GM19397 (cell line): ENCODE results near the gene CCT3.
A peak's percentile ranks its signal among the peaks of the same experiment; 100 is the strongest.
"Not testable (repeated sequence)": the region's sequence is repeated elsewhere in the genome, so short reads cannot be mapped to it uniquely, and the experiment has no call there.

ENCODE experiments used
- ATAC-seq: cut with Tn5 transposase; IDR thresholded peaks from one replicate; pipeline ENCODE4 v1.9.1; 2021; ENCODE audit warnings: mild to moderate bottlenecking, moderate library complexity; ENCODE audit not compliant: unreplicated experiment

Gene CCT3

DNA sequence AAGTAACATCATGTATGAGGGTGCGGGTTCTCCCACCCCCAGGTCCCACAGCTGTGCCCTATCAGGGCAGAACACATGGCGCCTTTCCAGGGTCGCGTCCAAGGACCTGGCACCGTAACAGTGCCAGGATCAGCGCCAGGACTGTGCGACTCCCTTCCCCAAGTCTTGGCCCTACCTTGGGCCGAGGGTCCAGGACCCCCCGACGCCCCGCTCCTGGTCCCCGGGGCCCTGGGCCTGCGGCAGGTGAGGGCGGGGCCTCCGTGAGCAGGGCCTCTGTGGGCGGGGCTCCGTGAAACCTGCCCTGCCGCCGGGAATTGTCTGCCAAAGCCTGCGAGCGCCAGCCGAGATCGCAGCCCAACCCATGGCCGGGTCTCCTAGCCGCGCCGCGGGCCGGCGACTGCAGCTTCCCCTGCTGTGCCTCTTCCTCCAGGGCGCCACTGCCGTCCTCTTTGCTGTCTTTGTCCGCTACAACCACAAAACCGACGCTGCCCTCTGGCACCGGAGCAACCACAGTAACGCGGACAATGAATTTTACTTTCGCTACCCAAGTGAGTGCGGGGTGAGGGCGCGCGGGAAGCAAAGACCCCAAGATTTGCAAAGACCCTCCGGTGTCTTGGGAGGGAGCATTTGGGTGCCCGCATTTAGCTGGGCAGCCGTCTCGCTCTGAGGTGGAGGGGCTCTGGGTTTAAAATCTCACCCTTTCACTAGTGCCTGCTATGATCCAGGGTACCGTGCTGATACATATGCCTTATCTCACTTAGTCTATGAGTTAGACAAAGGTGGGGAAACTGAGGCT lies 31.0 kb upstream of the CCT3 start, which contains the start of gene RHBG:
RHBG (plus strand) TSS at position 323 of the 796 bp plus-strand sequence; CDS start at position 362, 39 bp downstream.
- ATAC-seq = no peak

DNA sequence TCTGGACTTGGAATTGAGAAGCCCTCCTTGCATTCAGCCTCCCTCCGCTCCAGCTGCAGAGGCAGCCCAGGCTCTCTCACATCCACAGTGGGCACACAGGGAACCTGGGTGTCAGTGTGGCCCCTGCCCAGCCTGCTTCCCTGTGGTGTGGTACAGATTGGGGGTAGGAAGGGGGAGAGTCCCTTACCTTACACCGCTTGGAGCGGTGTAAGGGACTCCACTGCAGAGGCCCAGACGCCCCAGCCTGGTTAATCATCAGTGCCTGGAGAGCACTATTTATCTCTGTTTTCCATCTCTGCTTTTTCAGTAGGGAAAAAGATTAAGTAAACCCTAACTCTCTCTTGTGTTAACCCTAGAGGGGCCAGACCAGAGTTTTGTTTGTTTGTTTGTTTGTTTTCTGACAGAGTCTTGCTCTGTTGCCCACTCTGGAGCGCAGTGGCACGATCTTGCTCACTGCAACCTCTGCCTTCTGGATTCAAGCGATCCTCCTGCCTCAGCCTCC lies 30.1 kb upstream of the CCT3 start:
- no peak for ATAC-seq

DNA sequence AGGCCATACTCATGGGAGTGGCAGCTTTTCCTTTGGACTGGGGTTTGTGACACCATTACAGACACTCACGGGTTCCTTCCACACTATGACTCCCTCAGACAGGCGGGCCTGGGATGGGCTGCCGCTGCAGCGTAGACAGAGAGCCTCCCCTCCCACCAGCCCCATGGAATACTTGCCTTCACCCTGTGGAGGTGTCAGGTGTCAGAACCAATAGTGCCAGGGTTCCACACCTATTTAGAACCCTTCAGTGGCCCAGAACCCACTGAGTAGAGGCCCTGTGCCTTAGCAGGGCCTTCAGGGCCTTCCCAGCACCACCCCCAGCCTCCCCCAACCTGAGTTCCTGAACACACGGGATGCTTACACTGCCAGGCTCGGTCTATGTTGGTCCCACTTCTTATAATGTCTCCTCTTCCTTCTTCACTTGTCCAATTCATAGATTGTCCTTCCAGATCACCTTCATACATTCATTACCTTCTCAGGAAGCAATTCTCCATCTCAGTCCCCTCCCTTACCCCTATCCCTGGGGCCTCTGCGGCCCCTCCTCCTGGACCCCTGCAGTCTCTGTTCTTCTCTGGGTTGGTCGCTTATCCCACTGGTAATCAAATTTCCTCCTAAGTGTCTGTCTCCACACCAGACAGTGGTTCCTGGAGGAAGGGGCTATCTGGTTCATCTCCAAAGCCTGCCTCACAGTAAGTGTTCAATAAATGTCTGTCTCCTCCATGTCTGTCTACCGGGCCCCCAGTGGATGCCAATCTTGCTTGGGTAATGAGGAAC lies 29.5 kb upstream of the CCT3 start:
- ATAC-seq = no peak

DNA sequence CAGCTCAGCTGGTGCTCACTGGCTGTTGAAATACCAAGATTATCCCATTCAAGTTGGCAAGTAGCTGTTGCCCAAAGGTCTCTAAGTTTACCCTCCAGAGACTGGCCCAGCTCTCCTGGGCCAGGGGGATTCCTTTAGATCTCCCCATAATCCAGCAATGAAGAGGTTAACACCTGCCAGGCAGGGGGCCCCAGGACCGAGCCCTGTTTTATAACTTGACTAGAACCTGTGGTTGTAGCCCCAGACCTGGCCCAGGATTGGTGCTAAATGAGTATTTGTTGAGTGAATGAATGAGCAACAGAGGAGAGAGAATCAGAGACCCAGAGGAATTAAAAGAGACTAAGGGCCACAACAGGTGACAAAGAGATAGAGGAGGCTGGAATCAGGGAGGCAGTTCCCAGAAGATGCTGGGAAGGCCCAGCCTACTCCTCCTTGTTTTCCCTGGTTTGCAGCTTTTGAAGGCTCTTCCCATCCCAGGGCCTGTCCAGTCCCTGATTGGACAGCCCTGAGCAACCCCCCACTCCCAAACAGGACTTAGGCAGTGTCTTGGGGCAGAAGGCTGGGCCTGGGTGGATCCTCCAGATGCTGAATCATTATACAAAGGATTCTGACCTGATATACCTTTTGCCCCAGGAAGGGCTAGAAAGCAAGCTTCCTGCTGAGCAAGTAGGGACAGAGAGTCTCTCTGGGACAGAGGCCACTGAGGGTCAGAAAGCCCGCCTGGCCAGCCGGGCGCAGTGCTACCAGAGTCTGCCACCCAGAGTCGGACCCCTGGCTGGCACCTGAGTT lies 28.5 kb upstream of the CCT3 start:
- ATAC-seq = no peak

DNA sequence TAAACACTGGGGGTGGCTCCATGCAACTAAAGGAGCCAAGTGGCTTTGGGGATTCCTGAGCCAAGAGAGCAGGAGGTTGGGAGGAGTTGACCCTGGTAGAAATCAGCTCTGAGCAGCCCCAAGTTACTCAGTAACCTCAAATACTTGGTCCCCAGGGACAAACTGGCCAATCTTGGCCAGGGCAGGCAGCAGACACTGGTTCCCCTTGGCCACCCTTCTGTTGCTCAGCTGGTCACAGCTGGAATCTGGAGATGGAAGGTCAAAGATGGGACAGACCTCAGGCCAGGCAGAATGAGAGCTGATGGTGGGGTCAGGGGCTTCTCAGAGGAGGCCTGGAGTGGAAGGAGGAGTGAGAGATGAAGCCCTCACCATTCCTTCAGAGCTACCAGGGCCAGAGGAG lies 27.7 kb upstream of the CCT3 start:
- no peak for ATAC-seq

- no peak for ATAC-seq
Measured at GRCh38 chr1:156360534-156360933, 22.4 kb upstream of the CCT3 start.

GRCh38 chr1:156359973-156360372 lies 21.9 kb upstream of the CCT3 start:
- no peak for ATAC-seq

DNA sequence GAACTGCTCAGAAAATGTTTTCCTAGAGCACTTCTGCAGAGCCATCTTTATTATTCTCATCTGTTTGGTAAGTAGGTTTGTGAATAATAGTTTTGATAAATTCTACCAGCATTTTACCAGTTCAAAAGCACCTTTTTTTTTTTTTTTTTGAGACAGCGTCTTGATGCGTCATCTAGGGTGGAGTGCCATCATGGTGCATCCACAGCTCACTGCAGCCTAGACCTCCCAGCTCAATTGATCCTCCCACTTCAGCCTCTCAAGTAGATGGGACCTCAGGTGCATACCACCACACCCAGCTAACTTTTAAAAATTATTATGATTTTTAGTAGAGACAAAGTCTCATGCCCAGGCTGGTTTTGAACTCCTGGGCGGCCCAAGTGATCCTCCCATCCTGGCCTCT lies 21.2 kb upstream of the CCT3 start:
- no peak for ATAC-seq

DNA sequence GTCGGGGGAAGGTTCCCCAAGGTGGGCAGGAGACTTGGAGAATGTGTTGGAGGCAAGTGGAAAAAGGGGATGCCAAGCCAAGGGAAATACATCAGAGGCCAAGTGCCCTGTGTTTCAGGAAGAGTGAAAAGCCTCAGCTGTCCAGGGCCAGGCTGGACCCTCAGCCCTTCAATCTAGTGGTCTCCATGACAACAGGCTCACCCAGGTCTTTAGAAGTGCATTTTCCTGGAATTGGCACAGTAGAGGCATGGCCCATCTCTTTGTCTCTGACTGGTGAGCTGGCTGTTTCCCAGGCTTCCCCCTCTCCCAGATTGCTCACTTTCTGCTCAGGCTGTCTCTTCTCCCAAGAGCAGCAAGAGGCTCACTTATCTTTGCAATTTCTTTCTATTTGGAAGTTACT lies 20.5 kb upstream of the CCT3 start:
- no peak for ATAC-seq

- no peak for ATAC-seq
Measured at GRCh38 chr1:156357977-156358376, 19.9 kb upstream of the CCT3 start.

DNA sequence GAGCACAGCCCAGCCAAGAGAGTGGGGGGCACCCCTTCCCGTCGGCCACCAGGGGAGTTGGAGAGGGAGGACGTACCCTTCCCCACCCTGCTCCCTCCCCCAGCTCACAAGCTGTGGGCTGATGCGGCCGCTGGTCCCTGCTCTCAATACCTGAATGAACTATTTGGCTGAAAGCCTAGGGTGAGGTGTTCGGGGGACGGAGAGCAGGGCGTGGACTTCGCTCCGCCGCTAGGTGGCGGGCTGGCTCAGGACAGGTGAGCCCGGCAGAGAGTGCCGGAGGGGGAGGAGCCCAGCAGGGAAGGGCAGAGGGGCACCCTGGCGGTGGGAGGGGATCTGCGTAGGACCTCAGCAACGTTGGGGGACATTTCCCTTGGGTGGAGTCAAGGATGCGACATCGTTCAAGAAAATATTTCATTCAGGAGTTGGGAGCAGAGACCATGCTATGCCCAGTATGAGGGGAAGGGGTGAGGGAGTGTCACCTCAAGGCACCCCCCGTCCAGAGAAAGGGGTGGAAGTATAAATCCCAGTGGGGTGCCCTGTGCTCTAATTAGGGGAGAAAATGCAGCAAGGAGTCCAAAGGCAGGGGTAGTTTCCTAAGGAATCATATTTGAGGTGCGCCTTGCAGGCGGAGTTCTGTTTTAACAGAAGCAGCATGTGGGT lies 18.9 kb upstream of the CCT3 start:
- peak; percentile 60 for ATAC-seq

GRCh38 chr1:156356262-156356874 lies 18.3 kb upstream of the CCT3 start:
- ATAC-seq = no peak

GRCh38 chr1:156352481-156352880 lies 14.4 kb upstream of the CCT3 start:
- ATAC-seq = not testable (repeated sequence)

DNA sequence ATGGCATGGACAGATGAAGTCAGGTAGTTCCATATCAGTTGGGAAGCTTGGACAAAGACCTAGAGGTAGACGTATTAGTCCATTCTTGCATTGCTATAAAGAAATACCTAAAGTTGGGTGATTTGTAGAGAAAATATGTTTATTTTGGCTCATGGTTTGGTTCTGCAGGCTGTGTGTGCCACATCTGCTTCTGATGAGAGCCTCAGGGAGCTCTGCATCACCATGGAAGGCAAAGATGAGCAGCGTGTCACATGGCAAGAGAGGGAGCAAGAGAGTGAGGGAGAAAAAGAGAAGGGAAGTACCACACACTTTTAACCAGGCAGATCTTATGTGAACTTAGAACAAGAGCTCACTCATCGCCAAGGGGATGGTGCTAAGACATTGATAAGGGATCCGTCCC lies 9.2 kb upstream of the CCT3 start:
- ATAC-seq = no peak

- no peak for ATAC-seq
Measured at GRCh38 chr1:156346636-156347035, 8.5 kb upstream of the CCT3 start.

- not testable (repeated sequence) for ATAC-seq
Measured at GRCh38 chr1:156346035-156346434, 7.9 kb upstream of the CCT3 start.

DNA sequence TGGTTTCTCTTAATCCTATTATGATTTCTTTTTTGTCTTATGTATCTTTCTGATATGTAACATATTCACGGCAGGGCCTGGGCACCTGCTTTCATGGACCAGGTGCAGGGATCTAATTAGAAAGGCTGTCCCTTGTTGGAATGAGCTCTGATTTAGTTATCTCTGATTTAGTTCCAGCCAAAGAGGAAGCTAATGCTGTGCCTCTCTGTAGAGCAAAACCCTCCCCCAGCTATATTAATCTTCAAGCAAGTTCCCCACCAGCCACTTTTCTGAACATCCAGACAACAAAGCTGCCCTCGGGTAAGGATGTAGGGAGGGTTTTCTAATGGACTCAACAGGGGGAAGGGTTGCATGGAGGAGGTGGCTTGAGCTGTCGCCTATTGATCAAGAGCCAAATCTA lies 6.3 kb upstream of the CCT3 start:
- ATAC-seq = no peak

GRCh38 chr1:156342166-156342955 lies 4.3 kb upstream of the CCT3 start:
- ATAC-seq = no peak

GRCh38 chr1:156337888-156338179 lies 258 bp downstream of the CCT3 start:
- ATAC-seq = no peak
